ENCODE measurements around the gene ING4. TPM values are rescaled to one million over a fixed set of nuclear protein-coding genes. Genes with fewer than 3 reads are reported as not detected.

ING4 gene
- total and polyA plus RNA-seq, 2 of the 4 experiments (the other 2 are of a cell fraction) = 22.0 to 47.5 TPM

GRCh38 chr12:6608592-6609281 lies 54.2 kb downstream of the ING4 start:
- peaks cover 25% of the 10 kb centered on the region for H3K4me1 ChIP-seq (ENCODE audit: control insufficient read depth, insufficient read depth, low read length)
- no peak overlapping the region for H2BK15ac ChIP-seq (ENCODE audit: low read depth, low read length)
- H3K4me2 ChIP-seq (ENCODE audit: low read depth, low read length) = no peak overlapping the region
- H3K9me1 ChIP-seq (ENCODE audit: insufficient read depth, low read length) = peaks cover 32% of the 10 kb centered on the region
- dilution Hi-C loops (cut with HindIII; ENCODE audit: low sequenced_read_pairs, unreplicated experiment) = no loop called here
- ChIA-PET POLR2A (ENCODE audit: unreplicated experiment) (no interaction called here), CTCF (no interaction called here)
- no peak overlapping the region for H4K5ac ChIP-seq (ENCODE audit: low read depth, low read length)
- H3K27me3 ChIP-seq (ENCODE audit: control insufficient read depth, insufficient read depth, low read length) = no peaks in the 10 kb centered on the region
- H2BK120ac ChIP-seq (ENCODE audit: low read depth, low read length) = no peak overlapping the region
- H2AK5ac ChIP-seq (ENCODE audit: low read depth, low read length) = peak overlapping the region; percentile 72
- peaks cover 28% of the 10 kb centered on the region for H4K20me1 ChIP-seq (ENCODE audit: insufficient read depth, low read length)
- H2BK5ac ChIP-seq (ENCODE audit: low read depth, low read length, poor library complexity, severe bottlenecking) = no peak overlapping the region
- no peak overlapping the region for H3K9ac ChIP-seq (ENCODE audit: low read depth, low read length)
- H4K8ac ChIP-seq (ENCODE audit: low read depth in 2 of 2, low read length in 2 of 2) = no peak overlapping the region
- H3K27ac ChIP-seq (ENCODE audit: insufficient read depth, low read length) = no peak overlapping the region
- H2AK9ac ChIP-seq (replicated peaks; ENCODE audit: low read depth, low read length, poor library complexity) = peak overlapping the region; percentile 11
- H2BK20ac ChIP-seq (ENCODE audit: low read depth, low read length) = no peak overlapping the region
- no peak overlapping the region for H3K4me3 ChIP-seq (ENCODE audit: insufficient read depth, low read depth, low read length)
- no peak overlapping the region for H3K14ac ChIP-seq (replicated peaks; ENCODE audit: low read depth, low read length)
- ATAC-seq (ENCODE audit: low read depth) = no peak
- peaks cover 11 to 33% of the 10 kb centered on the region in 2 experiments for H3K79me1 ChIP-seq (ENCODE audit: low read depth in 1 of 2, low read length in 2 of 2)
- in situ Hi-C loops (cut with MboI; ENCODE audit: low sequenced_read_pairs) = no loop called here
- no peak for DNase-seq
- intact Hi-C loops (cut with micrococcal nuclease) = loop anchor here (5.0 kb wide), 1 partner anchor 51 kb away; the partner anchor contains the start of gene IFFO1
- peaks cover 9% of the 10 kb centered on the region for H3K36me3 ChIP-seq (ENCODE audit: control insufficient read depth, insufficient read depth, low read length)
- no peak overlapping the region for H3K4ac ChIP-seq (ENCODE audit: low read depth, low read length)
- no peak overlapping the region for H3K23ac ChIP-seq (ENCODE audit: low read depth, low read length)
- TF ChIP-seq FOS (IDR thresholded peaks at IDR 0.05; ENCODE audit: low read depth, low read length) = no peak
- no peak for TF ChIP-seq SMC3 (IDR thresholded peaks at IDR 0.05; ENCODE audit: low read depth, low read length)
- TF ChIP-seq CEBPB (IDR thresholded peaks at IDR 0.05; ENCODE audit: low read depth, low read length) = no peak
- no peak for TF ChIP-seq MAZ (IDR thresholded peaks at IDR 0.05; ENCODE audit: borderline replicate concordance, low read depth, low read length)
- TF ChIP-seq RFX5 (IDR thresholded peaks at IDR 0.05; ENCODE audit: low read depth, low read length) = no peak
- TF ChIP-seq CHD1 (IDR thresholded peaks at IDR 0.05; ENCODE audit: low read depth, low read length) = no peak
- no peak for TF ChIP-seq MXI1 (IDR thresholded peaks at IDR 0.05; ENCODE audit: borderline replicate concordance, low read depth, low read length)
- TF ChIP-seq ELK1 (IDR thresholded peaks at IDR 0.05; ENCODE audit: borderline replicate concordance, low read depth, low read length) = no peak
- no peak for TF ChIP-seq CTCF (conservative IDR thresholded peaks at IDR 0.05; ENCODE audit: low read depth, low read length)
- TF ChIP-seq RAD21 (IDR thresholded peaks at IDR 0.05; ENCODE audit: low read length) = no peak
- BruUV-seq (replicated peaks) = no TSS peak
- WGBS, 2 experiments (ENCODE audit: extremely low coverage in 2 of 2, insufficient read length in 1 of 2) = 65% methylated on average over 3 of the region's 8 CpGs; no CpG with 5 or more reads in 1 of the 2 experiments
- no peak overlapping the region for H2AFZ ChIP-seq (replicated peaks; ENCODE audit: low read length, poor library complexity)
- H3K18ac ChIP-seq (ENCODE audit: low read depth, low read length) = no peak overlapping the region
- no peak overlapping the region for H3K56ac ChIP-seq (ENCODE audit: extremely low read depth, insufficient read depth, low read length)
- no peak overlapping the region for H4K91ac ChIP-seq (ENCODE audit: insufficient read depth, low read depth, low read length)
- no peaks in the 10 kb centered on the region for H3K9me3 ChIP-seq (ENCODE audit: control insufficient read depth, insufficient read depth, low read length)
